Left cardiac atrium (tissue), 4 donors: ENCODE results near the gene PRKN. TPM values are rescaled to one million over a fixed set of nuclear protein-coding genes. Genes with fewer than 3 reads are reported as not detected.

ENCODE experiments used
- ATAC-seq, 2 donors: fragments of 200-7000 bp; cut with Tn5 transposase; one replicate each; pipeline ENCODE4 v1.9.1; 2020; ENCODE audit warnings: mild to moderate bottlenecking in 2 of 2, moderate library complexity in 2 of 2
- DNase-seq: peaks from one replicate; pipeline ENCODE4 v3.0.0-alpha.2; 2020
- intact Hi-C, 2 donors: fragments of 100-400 bp; cut with DNase I; formaldehyde crosslinking; loops; one replicate each; pipeline versions ENCODE4 v1.14.1 to v1.15.1; 2022 to 2023
- total RNA-seq, 2 donors: library from RNA; stranded (reverse); fragmentation: NEBNext Ultra II Directional; extraction: Animal tissue kit (Norgen Biotek cat#: 25700); gene quantifications; one replicate each; pipeline ENCODE4 v1.2.1, GENCODE V29; 2021
- donor health status: DM: no; HTN: yes; CAD: no.
- donor health status: DM: no; HTN: yes; CAD: no; lungs with severe emphysema.
- donor health status: DM: yes; HTN: yes; CAD: no.
- donor health status: Dilated cardiomyopathy.

The PRKN gene
- total RNA-seq, 2 donors from 2014 or later: 13.8 to 22.2 TPM

GRCh38 chr6:162078667-162079066 lies 648.9 kb downstream of the PRKN start:
- intact Hi-C loops: no loop called here
- ATAC-seq: no peak
- no peak for DNase-seq

GRCh38 chr6:162078126-162078525 lies 649.4 kb downstream of the PRKN start:
- DNase-seq (no peak), ATAC-seq (no peak)
- intact Hi-C loops: no loop called here

GRCh38 chr6:162076816-162077215 lies 650.8 kb downstream of the PRKN start:
- DNase-seq (no peak), ATAC-seq (no peak)
- intact Hi-C loops: no loop called here

- no peak for ATAC-seq
- intact Hi-C loops: no loop called here
These were observed 652.8 kb downstream of the PRKN start for GRCh38 chr6:162074641-162075275.

GRCh38 chr6:162070639-162071038 lies 656.9 kb downstream of the PRKN start:
- intact Hi-C loops: no loop called here
- DNase-seq: no peak
- ATAC-seq: peak in 1 of 2 donors; percentile 44

More at GRCh38 chr6:162074641-162075275, 652.8 kb downstream of the PRKN start:
- no peak for DNase-seq

GRCh38 chr6:162069995-162070394 lies 657.6 kb downstream of the PRKN start:
- DNase-seq (no peak), ATAC-seq (peak in 1 of 2 donors; percentile 41)
- intact Hi-C loops: no loop called here

- no peak for ATAC-seq
- no peak for DNase-seq
- intact Hi-C loops: no loop called here
These were observed 659.2 kb downstream of the PRKN start for GRCh38 chr6:162068340-162068739.

GRCh38 chr6:162063666-162064065 lies 663.9 kb downstream of the PRKN start:
- DNase-seq (no peak), ATAC-seq (no peak)
- intact Hi-C loops: no loop called here

- DNase-seq: no peak
- ATAC-seq: peak in 1 of 2 donors; percentile 65
- intact Hi-C loops: no loop called here
These were observed 669.2 kb downstream of the PRKN start for GRCh38 chr6:162058281-162058875.

GRCh38 chr6:162056745-162057144 lies 670.8 kb downstream of the PRKN start:
- ATAC-seq (peak; percentile 93), DNase-seq (peak; percentile 55)
- intact Hi-C loops: no loop called here

- intact Hi-C loops: no loop called here
- DNase-seq (no peak), ATAC-seq (no peak)
These were observed 671.5 kb downstream of the PRKN start for GRCh38 chr6:162056061-162056460.

GRCh38 chr6:162055365-162055764 lies 672.2 kb downstream of the PRKN start:
- intact Hi-C loops: no loop called here
- peak in 1 of 2 donors; percentile 51 for ATAC-seq
- DNase-seq: no peak

GRCh38 chr6:162053084-162053483 lies 674.5 kb downstream of the PRKN start:
- intact Hi-C loops: no loop called here
- DNase-seq (no peak), ATAC-seq (no peak)

- ATAC-seq (no peak), DNase-seq (no peak)
- intact Hi-C loops: no loop called here
These were observed 677.0 kb downstream of the PRKN start for GRCh38 chr6:162050579-162050978.

GRCh38 chr6:162046324-162046723 lies 681.2 kb downstream of the PRKN start:
- ATAC-seq: no peak
- intact Hi-C loops: no loop called here
- no peak for DNase-seq

GRCh38 chr6:162032620-162033019 lies 694.9 kb downstream of the PRKN start:
- intact Hi-C loops: no loop called here
- ATAC-seq: peak in 1 of 2 donors; percentile 24
- no peak for DNase-seq

GRCh38 chr6:162029873-162030576 lies 697.5 kb downstream of the PRKN start:
- no peak for DNase-seq
- ATAC-seq: no peak
- intact Hi-C loops: no loop called here

GRCh38 chr6:162026843-162027242 lies 700.7 kb downstream of the PRKN start:
- intact Hi-C loops: no loop called here
- no peak for DNase-seq
- ATAC-seq: no peak

- intact Hi-C loops: no loop called here
- DNase-seq (no peak), ATAC-seq (no peak)
These were observed 701.5 kb downstream of the PRKN start for GRCh38 chr6:162026031-162026430.

GRCh38 chr6:162019349-162019748 lies 708.2 kb downstream of the PRKN start:
- DNase-seq: no peak
- ATAC-seq: no peak
- intact Hi-C loops: no loop called here

- intact Hi-C loops: no loop called here
These were observed 710.0 kb downstream of the PRKN start for GRCh38 chr6:162017536-162017935.

More at GRCh38 chr6:162017536-162017935, 710.0 kb downstream of the PRKN start:
- ATAC-seq (no peak), DNase-seq (no peak)
